ENCODE data around the gene JPH4. TPM values are rescaled to one million over a fixed set of nuclear protein-coding genes. Genes with fewer than 3 reads are reported as not detected.

The JPH4 gene
- total and polyA plus RNA-seq, 2 experiments from 2014 or later, result not detected

DNA sequence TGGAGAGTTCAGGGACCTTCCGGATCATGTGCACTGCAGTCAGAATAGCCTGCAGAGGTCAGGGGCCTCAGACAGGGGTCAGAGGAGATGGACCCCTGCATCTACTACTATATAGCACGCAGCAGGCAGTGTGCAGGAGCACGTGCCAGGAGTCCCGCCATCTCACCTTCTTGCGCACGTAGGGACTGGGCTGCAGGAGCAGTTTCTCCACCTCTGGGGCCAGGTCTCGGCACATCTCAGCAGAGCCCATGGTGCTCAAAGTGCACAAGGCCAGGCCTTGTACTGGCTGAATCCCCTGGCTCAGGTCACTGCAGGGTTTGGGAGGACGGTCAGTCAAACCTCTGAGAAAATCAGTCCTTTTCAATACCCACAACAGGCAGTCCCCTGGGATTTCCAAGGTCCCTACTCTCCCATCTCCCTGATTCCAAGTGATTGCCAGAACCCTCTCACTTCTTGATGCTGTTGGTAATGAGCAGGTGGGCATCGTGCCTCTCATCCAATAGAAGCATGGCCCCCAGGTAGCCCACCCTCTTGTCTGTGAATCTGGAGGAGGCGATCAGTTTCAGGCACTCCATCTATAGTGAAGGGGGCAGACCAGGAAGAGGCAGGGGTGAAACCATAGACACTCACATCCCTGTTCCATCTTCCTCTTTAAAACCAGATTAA lies 12.3 kb downstream of the JPH4 start:
- Histone ChIP-seq H3K27ac (no peak overlapping the region), H3K4me2 (ENCODE audit: unreplicated experiment) (peak overlapping the region; percentile 96)

DNA sequence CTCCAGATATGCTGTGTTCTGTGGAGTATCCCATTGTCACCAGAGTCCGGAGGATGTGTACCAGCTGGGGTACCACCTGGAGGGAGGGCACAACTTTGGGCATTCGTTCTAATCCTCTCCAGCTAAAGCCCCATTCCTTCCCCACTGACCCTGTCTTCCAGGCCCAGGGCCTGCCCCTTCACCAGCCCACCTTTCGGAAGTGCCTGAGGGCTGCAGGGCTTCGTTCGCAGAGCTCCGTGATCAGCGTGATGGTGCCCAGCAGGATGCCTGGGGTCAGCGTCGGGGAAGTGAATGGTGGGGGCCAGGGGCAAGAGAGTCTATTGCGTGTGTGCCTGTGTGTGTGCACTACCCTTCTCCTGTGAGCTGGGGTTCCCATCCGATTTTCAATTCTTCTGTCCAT lies 13.0 kb downstream of the JPH4 start:
- no peaks in the 10 kb centered on the region for H3K4me1 ChIP-seq (ENCODE audit: insufficient read depth)
- H3K36me3 ChIP-seq (ENCODE audit: low read depth), result no peaks in the 10 kb centered on the region
- H3F3A ChIP-seq (ENCODE audit: insufficient read depth), result peaks cover 6% of the 10 kb centered on the region; the same call in 1 of the 2 replicates
- H3K4me3 ChIP-seq, result no peak overlapping the region
- in situ Hi-C loops (cut with MboI), result no loop called here
- no peaks in the 10 kb centered on the region for H3K9me3 ChIP-seq (ENCODE audit: low read depth)
- H2AFZ ChIP-seq, result no peak overlapping the region
- H3K9ac ChIP-seq, result no peak overlapping the region
- no peak for DNase-seq
- 69 to 72% methylated on average over 11 of the region's 11 CpGs for WGBS, 2 experiments (ENCODE audit: low coverage in 1 of 2, low lambda C conversion rate in 2 of 2, missing lambda C conversion rate in 2 of 2)
- no peak overlapping the region for H3K4me2 ChIP-seq (ENCODE audit: unreplicated experiment)
- no peaks in the 10 kb centered on the region for H3K27me3 ChIP-seq (replicated peaks; ENCODE audit: insufficient read depth)
- H3K27ac ChIP-seq, result no peak overlapping the region
- no peaks in the 10 kb centered on the region for H3K79me2 ChIP-seq (ENCODE audit: insufficient read depth)
- no peak for TF ChIP-seq EZH2phosphoT487 (IDR thresholded peaks at IDR 0.05; ENCODE audit: insufficient read depth, low read depth)
- TF ChIP-seq EZH2 (IDR thresholded peaks at IDR 0.05; ENCODE audit: insufficient read depth, poor library complexity, severe bottlenecking), result no peak
- no peaks in the 10 kb centered on the region for H3K9me2 ChIP-seq (ENCODE audit: insufficient read depth)
- H4K20me1 ChIP-seq (ENCODE audit: insufficient read depth), result no peaks in the 10 kb centered on the region

More for the DNA sequence above, 12.3 kb downstream of the JPH4 start:
- H3K9me2 ChIP-seq (ENCODE audit: insufficient read depth), result no peaks in the 10 kb centered on the region
- DNase-seq, result no peak
- H4K20me1 ChIP-seq (ENCODE audit: insufficient read depth), result no peaks in the 10 kb centered on the region
- peaks cover 6% of the 10 kb centered on the region; the same call in 1 of the 2 replicates for H3F3A ChIP-seq (ENCODE audit: insufficient read depth)
- H2AFZ ChIP-seq, result peak overlapping the region; percentile 92
- H3K36me3 ChIP-seq (ENCODE audit: low read depth), result no peaks in the 10 kb centered on the region
- in situ Hi-C loops (cut with MboI), result no loop called here
- WGBS, 2 experiments (ENCODE audit: low coverage in 1 of 2, low lambda C conversion rate in 2 of 2, missing lambda C conversion rate in 2 of 2), result 76 to 84% methylated on average over 10 of the region's 10 CpGs
- no peak for TF ChIP-seq EZH2phosphoT487 (IDR thresholded peaks at IDR 0.05; ENCODE audit: insufficient read depth, low read depth)
- TF ChIP-seq EZH2 (IDR thresholded peaks at IDR 0.05; ENCODE audit: insufficient read depth, poor library complexity, severe bottlenecking), result no peak
- H3K9me3 ChIP-seq (ENCODE audit: low read depth), result no peaks in the 10 kb centered on the region
- H3K9ac ChIP-seq, result no peak overlapping the region
- H3K27me3 ChIP-seq (replicated peaks; ENCODE audit: insufficient read depth), result no peaks in the 10 kb centered on the region
- peak overlapping the region; percentile 81 for H3K4me3 ChIP-seq
- H3K79me2 ChIP-seq (ENCODE audit: insufficient read depth), result no peaks in the 10 kb centered on the region
- no peaks in the 10 kb centered on the region for H3K4me1 ChIP-seq (ENCODE audit: insufficient read depth)

DNA sequence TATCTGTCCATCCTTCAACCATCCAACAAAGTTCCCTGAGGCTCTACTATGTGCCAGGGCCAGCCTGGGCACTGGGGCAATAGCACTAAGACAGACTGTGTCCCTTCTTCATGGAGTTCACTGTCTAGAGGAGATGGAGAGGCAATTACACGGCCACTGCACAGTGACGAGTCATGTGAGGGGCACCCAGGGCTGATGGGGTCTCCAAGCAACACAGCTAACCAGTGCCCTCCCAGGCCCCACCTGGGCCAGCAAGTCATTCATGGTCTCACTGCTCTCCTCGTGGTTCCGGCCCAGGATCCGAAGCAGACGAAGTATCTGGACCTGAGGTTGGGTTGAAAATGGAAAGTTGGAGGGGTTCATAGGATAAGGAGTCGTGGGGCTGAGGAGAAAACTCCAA lies 13.7 kb downstream of the JPH4 start:
- Histone ChIP-seq H3K9ac (no peak overlapping the region), H3K4me1 (ENCODE audit: insufficient read depth) (peaks cover 2% of the 10 kb centered on the region), H2AFZ (no peak overlapping the region), H3K4me3 (no peak overlapping the region), H3K9me2 (ENCODE audit: insufficient read depth) (no peaks in the 10 kb centered on the region), H3K9me3 (ENCODE audit: low read depth) (no peaks in the 10 kb centered on the region), H3F3A (ENCODE audit: insufficient read depth) (peaks cover 12% of the 10 kb centered on the region; the same call in 1 of the 2 replicates), H3K36me3 (ENCODE audit: low read depth) (no peaks in the 10 kb centered on the region), H3K4me2 (ENCODE audit: unreplicated experiment) (no peak overlapping the region), H3K79me2 (ENCODE audit: insufficient read depth) (no peaks in the 10 kb centered on the region), H4K20me1 (ENCODE audit: insufficient read depth) (no peaks in the 10 kb centered on the region), H3K27me3 (replicated peaks; ENCODE audit: insufficient read depth) (no peaks in the 10 kb centered on the region), H3K27ac (no peak overlapping the region)
- 78 to 79% methylated on average over 7 of the region's 7 CpGs for WGBS, 2 experiments (ENCODE audit: low coverage in 1 of 2, low lambda C conversion rate in 2 of 2, missing lambda C conversion rate in 2 of 2)
- in situ Hi-C loops (cut with MboI), result no loop called here
- no peak for DNase-seq
- TF ChIP-seq EZH2phosphoT487 (IDR thresholded peaks at IDR 0.05; ENCODE audit: insufficient read depth, low read depth), result no peak
- no peak for TF ChIP-seq EZH2 (IDR thresholded peaks at IDR 0.05; ENCODE audit: insufficient read depth, poor library complexity, severe bottlenecking)

DNA sequence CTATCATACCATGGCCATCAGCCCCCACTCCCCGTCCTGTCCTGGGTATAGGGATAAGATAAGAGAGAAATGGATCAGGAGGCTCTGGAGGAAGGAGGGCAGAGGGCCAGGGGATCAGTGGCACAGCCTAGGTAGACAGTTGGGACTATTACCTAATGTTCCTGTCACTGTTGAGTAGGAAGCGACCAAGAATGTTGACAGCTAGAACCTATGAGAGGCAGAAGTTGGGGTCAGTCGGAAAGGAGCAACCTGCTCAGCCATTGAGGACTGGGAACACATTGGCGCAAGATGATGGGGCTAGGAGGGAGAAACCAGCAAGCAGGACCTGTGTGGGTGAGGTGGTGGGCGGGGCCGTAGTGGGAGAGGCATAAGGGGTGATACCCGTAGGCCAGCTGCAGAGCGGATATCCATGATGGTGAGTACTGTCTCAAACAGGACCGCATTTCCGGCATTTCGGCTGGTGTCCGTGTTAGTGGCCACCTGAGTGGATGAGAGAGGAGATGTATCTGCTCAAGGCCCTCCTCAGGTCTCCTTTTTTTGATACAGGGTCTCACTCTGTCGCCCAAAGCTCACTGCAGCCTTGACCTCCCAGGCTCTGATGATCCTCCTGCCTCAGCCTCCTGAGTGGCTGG lies 14.3 kb downstream of the JPH4 start:
- Histone ChIP-seq H4K20me1 (ENCODE audit: insufficient read depth) (no peaks in the 10 kb centered on the region), H3K36me3 (ENCODE audit: low read depth) (no peaks in the 10 kb centered on the region), H3K9ac (no peak overlapping the region), H2AFZ (no peak overlapping the region), H3K4me3 (no peak overlapping the region), H3K9me3 (ENCODE audit: low read depth) (no peaks in the 10 kb centered on the region), H3F3A (ENCODE audit: insufficient read depth) (peaks cover 14% of the 10 kb centered on the region; the same call in 1 of the 2 replicates), H3K79me2 (ENCODE audit: insufficient read depth) (no peaks in the 10 kb centered on the region), H3K9me2 (ENCODE audit: insufficient read depth) (no peaks in the 10 kb centered on the region), H3K4me2 (ENCODE audit: unreplicated experiment) (no peak overlapping the region), H3K4me1 (ENCODE audit: insufficient read depth) (peaks cover 6% of the 10 kb centered on the region), H3K27me3 (replicated peaks; ENCODE audit: insufficient read depth) (no peaks in the 10 kb centered on the region), H3K27ac (no peak overlapping the region)
- 77 to 82% methylated on average over 13 of the region's 13 CpGs for WGBS, 2 experiments (ENCODE audit: low coverage in 1 of 2, low lambda C conversion rate in 2 of 2, missing lambda C conversion rate in 2 of 2)
- in situ Hi-C loops (cut with MboI), result no loop called here
- no peak for DNase-seq
- TF ChIP-seq EZH2 (IDR thresholded peaks at IDR 0.05; ENCODE audit: insufficient read depth, poor library complexity, severe bottlenecking) (no peak), EZH2phosphoT487 (IDR thresholded peaks at IDR 0.05; ENCODE audit: insufficient read depth, low read depth) (no peak)
